NCI-H82 (cell line): Measurements from ENCODE around the gene PDE5A.

ENCODE experiments used
- DNase-seq: peaks from one replicate; lab custom pipeline; 2025; lab: John Stamatoyannopoulos, UW

Gene PDE5A

DNA sequence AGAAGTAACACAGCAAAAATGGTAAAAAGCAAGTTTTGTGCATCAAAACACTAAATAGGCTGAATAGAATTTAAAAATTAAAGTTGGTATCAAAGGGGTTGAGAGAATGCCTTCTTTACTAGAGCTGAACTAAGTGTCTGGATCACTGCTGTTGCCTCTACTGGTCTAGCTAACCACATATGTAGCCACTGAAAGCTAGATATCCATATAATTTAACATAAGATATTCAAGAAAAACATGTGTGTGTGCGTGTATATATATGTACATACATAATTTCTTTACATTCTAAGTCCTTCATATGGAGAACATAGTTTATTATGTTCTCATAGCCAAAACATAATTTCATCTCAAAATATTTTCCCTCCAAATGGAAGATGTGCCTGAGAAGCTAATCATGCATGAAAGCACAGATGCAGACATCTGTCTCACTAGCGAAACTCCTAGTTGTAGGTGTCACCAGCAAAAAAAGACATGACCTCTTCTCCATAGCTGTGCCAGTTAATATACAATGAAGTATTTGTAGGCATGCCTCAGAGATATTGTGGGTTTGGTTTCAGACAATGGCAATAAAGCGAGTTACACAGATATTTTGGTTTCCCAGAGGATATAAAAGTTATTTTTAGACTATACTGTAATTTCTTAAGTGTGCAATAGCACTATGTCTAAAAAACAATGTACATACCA is 47.3 kb downstream of the PDE5A start:
- no peak for DNase-seq

DNA sequence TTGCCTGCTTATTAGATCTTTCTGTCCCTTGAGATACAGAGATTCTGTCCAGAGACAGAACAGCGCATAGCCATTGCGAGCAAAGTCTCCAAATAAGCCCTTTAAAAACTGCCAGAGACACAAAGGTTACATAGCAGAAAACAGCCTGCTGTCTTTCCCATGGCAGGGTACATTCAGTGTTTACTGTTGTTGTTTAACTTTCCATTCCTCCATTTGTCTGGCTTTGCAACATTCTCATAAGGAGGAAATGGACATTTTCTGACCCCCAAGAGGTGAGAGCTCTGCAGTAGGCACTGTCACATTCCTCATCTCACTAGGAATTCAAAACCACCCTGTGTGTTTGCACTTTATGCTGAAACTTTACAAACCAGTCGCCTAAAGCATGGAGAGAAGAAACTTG is 48.3 kb downstream of the PDE5A start:
- no peak for DNase-seq

DNA sequence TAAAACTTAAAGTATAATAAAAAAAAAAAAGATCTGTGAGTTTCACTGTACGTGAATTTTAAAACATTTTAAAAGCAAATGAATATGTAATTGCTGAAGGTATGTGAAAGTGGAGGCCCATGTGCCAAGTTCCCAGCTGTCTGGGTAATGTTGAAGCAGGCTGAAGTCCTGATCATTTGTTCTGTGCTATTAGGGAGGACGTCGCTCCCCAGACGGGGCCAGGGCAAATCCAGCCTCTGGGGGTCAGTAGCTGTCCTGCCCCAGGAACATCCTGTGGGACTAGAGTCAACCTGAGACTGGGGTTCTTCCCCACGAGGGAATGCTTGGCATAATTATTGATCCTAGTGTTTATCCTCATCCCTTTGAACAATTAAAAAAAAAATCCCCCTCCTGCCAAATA is 48.8 kb downstream of the PDE5A start:
- DNase-seq: no peak

DNA sequence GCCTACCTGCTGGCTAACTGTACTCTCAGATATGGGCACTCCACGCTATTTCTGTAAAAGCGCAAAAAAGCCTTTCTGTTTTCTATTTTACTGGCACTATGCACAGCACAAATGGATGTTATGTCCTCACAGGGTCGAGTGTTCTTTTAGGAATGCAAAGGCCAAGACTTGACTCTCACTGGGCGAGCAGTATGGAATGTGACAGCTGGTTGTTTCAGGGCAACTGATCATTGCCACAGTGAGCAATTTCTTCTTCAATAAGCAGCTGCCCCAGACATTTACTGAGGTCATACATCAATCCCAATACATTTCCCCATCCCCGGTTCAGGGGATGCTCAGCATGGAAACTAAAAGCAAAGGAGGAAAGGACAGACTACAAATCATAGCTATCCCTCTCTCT is 58.2 kb downstream of the PDE5A start:
- DNase-seq: no peak

DNA sequence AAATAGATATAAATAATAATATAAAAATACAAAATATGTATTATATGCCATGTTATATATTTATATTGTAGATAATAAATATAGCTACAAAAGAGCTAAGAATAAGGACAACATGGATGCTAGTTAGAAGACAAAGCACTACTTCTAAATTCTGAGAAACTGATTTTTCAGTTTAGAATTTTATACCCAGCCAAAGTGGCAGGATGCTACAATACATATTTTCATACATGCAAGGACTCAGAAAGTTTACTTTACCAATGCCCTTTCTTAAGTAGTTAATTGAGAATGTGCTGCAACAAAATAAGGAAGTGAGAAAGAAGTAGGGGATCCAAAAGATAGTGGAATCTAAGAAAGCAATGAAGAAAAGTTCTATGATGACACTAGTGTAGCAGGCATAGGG is 64.5 kb downstream of the PDE5A start:
- DNase-seq: no peak

DNA sequence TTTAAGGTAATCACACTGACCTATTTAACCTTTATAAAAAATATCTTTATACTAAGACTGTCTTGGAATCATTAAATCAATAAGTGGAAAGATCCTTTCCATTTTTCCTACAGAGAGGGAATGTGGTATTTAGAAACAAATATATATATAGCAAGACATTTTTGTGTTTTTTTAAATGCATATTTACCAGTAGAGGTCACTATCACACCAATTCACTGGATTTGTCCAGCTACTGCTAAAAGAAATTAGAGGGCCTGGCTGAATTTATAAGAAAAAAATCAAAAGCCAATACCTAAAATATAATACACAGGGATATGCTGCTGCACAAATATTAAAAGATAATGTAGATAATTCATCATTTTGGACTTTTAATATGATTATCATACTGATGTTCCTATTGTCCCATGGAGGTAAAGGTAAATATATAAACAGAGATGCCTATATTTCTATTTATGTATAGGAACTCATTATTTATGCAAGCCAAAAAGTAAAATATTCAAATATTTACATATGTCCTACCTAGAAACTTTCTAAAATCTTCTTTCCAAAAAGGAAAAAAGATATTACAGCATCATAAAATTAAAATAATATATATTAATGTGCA is 69.5 kb downstream of the PDE5A start:
- DNase-seq: peak; percentile 28

DNA sequence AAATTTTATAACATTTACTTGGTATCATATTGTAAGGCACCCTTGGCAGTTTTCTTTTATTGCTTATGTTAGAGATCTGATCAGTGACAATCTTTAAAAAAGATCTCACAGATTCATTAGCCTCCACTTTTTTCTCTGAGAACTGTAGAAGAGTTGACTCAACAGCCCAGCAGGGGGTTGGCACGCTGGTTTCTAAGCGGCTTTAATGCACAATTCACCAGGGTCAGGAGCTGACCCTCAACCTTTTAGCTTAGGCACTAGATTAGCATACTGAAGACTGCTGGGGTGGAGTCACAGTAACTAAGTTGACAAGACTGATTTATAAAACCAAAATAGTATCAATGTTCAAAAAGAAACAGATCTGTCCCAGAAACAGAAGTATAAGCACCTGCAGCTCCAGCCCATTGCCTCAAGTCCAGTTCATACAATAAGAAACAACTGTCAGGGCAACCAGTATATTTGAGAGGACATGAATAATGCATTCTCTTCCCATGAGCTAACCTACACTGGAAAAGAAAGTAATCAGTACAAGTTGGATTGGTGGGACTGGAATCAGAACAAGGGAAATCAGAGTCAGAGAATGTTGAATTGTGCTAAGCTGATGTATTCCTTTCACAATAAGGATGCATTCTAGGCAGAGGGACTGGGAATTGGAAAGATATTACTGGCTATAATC is 77.6 kb downstream of the PDE5A start:
- no peak for DNase-seq

DNA sequence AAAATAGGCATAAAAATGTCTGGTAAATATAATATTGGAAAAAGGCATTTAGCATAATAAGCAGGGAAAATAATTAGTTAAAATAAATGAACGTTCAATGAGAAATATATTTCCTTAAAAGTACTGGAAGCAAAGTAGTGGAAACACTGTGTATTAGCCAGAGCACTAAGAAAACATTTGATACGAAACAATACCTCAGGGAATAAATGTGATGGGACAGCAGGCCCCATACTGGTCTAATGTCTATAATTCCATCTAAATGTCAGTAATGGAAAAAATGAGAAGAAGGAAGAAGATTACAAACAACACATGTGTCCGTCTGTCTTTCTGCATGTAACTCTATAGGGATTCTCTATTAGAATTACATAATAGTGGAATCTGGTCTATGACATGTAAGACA is 79.0 kb downstream of the PDE5A start:
- no peak for DNase-seq

DNA sequence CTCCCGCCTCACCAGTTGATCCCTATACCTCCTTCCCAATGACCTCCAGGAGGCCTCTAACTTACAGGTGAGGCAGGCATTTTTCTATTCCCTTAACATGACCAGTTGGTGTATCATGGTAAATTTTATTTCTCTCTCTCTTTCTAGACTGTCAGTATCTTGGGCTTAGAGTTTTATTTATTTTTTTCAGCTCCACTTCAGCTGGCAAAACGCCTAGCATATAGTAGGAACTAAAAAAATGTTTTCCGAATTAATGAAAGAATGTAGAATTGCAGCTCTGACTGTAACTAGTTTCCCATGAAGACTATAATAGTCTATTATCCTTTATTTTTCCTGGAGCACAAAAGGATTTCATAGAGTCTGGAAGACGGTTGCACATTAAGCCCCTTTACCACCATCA is 84.8 kb downstream of the PDE5A start:
- DNase-seq: no peak

DNA sequence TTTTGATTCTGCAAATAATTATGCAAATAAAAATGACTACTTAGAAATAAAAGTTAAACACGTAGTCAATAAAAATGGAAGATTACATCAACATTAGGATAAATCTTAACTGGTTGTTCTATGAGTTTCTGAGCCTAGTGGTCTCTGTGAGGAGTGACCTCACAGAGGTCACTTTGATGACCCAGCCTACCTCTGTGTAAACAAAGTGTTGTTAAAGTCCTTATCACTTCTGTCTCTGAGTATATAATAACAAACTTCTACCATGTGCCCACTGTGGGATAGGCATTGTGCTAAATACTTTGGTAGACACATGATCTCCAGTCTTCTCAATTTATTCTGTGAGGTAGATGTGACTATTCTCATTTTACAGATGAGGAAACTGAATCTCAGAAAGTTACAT is 85.4 kb downstream of the PDE5A start:
- DNase-seq: no peak

DNA sequence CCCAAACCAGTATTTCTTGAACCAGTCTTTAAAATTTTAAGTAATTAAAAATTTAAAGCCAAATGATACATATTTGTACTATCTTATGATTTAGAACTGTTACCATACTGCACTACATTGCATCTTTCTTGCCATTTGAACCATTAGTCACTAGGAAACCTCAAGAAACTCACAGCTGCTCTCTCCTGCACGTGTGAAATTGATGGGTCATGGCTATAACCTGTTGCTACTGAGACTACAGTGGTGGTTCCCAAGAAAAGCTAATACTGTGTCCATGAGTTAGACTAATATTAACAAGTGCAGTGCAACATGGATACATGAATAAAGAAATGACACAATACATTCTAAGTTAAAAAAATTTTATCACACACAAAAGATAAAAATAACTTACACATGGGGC is 88.4 kb downstream of the PDE5A start:
- no peak for DNase-seq

DNA sequence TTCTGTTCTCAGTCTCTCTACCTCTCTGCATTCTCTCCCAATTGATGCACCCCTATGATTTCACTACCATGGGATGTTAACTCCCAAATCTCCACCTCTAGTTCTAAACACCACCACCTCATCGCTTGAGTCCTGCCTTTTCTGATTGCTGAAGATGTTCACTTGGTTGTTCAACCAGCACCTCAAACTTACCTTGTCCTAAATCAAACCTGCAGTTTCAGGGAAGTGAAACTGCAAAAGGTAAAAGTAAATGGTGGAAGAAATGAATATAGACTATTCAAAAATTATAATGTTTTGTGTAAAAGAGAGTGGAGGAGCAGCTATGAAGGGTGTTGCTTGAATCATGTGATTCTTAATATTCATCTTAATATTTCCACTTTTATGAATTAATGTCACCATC is 91.0 kb downstream of the PDE5A start:
- no peak for DNase-seq

DNA sequence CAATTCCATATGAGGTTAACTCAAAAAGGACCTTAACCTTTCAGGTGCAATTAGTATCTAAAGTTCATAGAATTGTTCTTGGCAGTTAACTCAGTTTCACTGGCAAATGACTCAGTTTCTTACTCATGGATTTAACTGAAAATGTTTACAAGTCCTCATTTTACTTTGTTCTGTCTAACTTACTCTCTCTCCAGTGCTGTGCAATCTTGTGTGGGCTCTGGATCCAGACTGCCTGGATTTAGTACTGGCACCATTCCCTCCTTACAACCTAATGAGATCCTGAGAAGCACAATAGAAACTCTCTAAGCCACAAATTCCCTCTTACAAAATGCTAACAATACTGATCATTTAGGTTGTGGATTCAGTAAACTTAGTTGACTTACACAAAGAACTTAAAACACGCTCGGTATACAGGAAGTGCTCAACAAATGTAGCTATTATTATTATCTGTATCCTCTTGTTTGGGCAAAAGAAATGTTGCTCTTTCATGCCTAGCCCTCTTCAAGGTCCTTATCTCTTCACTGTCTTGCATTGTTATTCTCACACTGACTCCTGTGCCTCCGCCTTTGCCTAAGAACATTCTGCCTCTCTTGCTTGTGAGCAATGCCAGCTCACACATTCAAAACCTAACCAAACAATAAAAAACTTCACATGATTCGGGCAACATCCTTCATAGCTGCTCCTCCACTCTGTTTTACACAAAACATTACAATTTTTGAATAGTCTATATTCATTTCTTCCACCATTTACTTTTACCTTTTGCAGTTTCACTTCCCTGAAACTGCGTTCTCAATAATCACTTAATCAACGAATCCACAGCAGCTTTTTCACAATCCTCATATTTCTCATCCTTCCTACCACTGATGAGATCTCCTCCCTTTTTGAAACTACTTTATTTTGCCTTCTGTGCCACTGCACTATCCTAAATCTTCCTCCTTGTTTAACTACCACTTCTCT is 91.8 kb downstream of the PDE5A start:
- no peak for DNase-seq

DNA sequence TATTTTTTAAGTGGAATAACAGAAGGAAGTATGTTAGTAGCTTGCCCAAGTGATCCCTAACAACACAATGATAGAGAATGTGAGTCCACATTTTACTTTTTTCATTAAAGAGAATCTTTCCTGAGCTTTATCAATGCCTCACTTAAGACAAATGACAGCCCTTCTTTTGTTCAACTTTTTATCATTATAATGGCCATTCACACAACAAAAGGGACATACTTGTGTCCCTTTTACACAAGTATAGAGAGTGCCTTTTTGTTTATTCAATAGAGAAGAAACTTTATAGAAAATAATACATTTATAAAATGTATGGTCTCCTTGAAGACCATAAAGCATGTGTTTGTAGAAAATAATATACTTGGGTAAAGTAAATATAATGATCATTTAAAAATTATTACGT is 96.3 kb downstream of the PDE5A start:
- DNase-seq: no peak

DNA sequence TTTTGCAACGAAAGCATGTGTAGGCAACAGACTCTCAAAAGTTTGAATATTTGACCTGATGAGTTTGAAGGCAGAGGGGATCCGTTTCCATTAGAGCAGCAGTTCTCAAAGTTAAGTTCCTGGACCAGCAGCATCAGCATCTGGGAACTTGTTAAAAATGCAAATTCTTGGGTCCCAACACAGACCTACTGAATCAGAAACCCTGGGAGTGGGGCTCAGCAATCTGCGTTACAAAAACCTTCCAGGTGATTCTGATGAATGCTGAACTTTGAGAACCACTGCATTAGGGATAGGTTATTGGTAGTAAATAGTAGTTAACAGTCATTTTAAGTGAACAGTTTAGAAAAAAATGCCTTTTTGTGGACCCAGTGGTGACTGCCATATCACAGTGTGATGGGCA is 98.8 kb downstream of the PDE5A start:
- no peak for DNase-seq

DNA sequence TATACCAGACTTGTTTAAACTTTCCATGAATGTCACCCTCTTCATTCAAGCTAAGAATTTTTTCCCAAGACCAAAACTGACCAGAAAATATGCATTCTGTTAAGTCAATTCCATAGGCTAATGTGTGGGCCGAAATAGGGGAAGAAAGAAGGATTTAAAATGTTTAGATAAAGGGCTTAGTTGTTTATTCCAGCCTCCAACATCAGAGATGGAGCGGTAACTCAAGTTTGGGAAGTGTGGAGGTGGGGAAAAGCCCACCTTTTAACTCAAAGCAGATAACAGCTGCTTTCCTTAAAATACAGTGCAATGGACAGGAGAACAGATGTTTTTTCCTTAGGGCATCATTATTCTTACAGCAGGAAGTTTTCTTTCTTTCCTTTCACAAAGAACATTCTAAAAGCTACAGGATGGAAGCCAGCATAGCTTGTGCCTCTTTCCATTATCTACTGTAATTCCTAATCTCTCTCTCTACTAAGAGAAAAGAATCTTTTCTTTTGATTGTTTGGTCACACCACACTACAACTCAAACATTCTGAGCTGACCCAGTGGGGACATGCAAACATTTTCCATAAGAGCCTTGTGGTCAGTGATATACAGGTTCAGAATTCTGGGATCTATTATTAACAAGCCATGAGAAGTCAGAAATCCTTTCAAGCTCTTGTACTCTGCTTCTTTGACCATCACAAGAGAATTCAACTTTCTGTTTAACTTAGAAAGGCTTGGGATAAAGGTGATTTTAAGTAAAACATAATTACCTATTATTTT is 101.6 kb downstream of the PDE5A start:
- DNase-seq: no peak

DNA sequence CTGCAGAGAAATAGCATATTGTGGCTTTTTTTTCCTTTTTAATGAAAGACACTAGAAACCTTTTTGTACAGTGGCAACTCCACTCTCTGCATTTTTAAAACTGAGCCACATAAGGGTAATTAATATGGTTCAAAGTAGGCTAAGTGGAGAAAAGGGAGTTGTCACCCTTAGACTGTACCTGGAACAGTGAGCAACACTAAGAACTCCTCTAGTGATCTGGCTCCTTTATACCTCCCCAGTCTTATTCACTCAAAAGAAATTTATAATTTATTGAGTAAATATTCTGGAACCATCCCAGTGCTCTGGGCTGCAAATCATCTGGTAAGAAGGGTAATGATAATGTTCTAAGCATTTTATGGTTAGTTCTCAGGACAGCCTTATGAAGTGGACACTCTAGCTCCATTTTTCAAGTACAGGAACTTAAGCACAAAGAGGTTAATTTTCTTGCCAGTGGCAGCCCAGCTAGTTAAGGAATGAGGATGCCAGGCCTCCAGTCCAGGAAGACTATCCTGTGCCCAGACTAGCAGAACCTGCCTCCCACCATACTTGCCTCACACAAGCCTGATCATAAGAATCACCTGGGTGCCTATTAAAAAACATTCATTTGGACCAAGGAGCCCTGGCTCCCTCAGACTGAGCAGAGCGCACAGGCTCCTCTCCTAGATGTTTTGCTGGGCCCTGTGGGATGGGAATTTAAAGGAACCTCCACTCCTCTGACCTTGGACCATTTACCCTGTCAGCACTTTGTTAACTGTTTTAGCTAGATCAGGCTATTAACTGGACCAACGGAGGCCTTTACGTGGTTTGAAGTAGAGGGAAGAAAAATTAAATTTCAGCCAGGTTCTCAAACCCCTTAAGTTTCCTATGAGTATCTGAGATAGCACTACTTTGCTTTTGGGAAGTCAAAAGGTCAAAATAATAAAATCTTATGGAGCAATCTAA is 102.6 kb downstream of the PDE5A start:
- DNase-seq: no peak

DNA sequence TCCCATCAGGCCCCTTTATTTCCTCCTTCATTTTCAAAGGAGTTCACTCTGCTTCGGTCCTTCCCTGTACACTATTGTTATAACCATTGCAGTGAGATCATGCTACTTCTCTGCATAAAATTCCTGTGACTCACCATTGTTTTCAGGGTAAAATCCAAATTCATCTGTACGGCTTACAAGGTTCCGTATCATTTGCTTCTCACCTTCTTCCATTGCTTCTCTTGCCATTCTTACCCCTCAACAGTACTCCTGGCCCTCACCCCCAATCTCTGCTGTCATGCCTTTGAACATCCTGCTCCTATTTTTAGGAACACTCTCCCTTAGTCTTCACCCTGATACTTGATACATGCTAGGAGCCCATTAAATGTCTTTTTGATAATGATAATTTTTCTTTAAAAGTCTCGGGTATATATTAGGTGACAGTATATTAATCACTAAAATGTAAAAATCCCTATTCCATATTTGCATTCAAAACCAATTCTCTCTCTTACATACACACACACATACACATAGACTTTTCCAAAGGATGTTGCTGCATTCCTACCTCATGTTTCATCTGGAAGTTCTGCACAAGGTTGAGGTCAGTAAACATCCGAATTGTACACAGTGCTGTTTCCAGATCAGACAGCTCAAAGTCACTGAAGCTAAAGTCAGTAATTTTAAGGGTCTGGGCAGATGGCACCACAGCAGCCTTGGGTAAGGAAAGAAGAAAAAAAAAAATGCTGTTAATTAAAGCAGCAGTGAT is 103.4 kb downstream of the PDE5A start:
- DNase-seq: no peak

DNA sequence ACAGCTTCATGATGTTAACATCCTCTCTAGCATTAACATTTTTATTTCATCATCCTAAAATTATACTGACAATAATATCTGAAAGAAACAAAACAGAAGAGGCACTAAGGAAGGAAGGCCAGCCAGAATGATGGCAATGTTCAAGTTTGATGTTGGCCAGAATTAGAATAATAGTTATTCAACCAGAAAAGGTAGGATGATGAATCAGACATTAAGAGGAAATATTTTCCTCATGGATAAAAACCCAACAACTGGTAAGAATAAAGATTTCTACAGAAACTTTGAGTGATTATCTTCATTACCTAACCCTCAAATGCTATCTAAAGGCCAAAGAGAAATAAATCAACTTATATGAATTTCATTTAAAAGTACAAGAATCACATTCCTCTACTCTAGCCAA is 105.2 kb downstream of the PDE5A start:
- DNase-seq: no peak

DNA sequence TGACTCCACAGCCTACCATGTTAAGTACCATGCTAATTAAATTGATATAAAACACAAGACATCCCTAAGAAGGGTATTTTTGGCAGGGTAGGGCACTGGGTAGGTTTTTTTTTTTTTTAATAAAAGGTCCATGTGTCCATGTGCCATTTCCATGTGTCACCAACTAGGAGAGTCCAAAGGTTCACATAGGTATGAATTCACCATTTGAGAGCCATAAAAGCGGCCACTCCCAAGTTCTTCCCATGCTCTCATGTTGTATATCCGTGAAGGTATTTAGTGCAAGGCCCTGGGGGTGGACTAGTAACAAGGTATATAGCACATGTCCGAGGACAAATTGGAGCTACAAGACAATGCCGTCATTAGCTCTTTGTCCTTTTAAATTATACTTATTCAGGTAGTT is 107.3 kb downstream of the PDE5A start:
- no peak for DNase-seq
